GM18502 (cell line): Measurements from ENCODE around the gene AJM1.
"Not testable (repeated sequence)": the region's sequence is repeated elsewhere in the genome, so short reads cannot be mapped to it uniquely, and the experiment has no call there.

Experiments used
- ATAC-seq: cut with Tn5 transposase; IDR thresholded peaks from one replicate; pipeline ENCODE4 v1.9.1; 2021; ENCODE audit warnings: mild to moderate bottlenecking; ENCODE audit not compliant: unreplicated experiment, poor library complexity

Gene AJM1

GRCh38 chr9:136865768-136866103 is 23.5 kb downstream of the AJM1 start:
- peak; percentile 21 for ATAC-seq

DNA sequence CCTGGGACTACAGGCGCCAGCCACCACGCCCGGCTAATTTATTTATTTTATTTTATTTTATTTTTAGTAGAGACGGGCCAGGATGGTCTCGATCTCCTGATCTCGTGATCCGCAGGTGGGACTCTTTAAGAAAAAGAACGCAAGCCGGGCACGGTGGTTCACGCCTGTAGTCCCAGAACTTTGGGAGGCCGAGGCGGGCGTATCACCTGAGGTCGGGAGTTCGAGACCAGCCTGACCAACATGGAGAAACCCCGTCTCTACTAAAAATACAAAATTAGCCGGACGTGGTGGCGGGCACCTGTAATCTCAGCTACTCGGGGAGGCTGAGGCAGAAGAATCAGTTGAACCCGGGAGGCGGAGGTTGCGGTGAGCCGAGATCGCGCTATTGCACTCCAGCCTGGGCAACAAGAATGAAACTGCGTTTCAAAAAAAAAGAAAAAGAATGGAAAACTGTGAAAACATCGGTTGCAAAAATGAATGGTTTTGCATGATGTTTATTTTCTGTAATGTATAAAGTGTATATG is 24.7 kb downstream of the AJM1 start:
- not testable (repeated sequence) for ATAC-seq

DNA sequence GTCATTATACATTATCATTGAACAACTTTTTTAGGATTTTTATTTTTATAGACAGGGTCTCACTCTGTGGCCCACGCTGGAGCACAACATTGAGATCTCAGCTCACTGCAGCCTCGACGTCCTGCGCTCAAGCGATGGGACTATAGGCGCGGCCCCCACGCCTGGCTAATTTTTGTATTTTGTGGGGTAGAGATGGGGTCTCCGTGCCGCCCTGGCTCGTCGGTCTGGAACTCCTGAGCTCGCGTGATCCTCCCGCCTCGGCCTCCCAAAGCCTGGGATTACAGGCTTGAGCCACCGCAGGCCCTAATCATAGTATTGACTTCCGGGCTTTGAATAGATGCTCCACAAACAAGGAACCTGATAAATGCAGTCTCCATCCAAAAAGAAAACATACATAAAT is 25.2 kb downstream of the AJM1 start:
- no peak for ATAC-seq

- ATAC-seq: no peak
Observed at GRCh38 chr9:136867917-136868316, 25.6 kb downstream of the AJM1 start.

GRCh38 chr9:136868644-136869043 is 26.4 kb downstream of the AJM1 start:
- no peak for ATAC-seq

DNA sequence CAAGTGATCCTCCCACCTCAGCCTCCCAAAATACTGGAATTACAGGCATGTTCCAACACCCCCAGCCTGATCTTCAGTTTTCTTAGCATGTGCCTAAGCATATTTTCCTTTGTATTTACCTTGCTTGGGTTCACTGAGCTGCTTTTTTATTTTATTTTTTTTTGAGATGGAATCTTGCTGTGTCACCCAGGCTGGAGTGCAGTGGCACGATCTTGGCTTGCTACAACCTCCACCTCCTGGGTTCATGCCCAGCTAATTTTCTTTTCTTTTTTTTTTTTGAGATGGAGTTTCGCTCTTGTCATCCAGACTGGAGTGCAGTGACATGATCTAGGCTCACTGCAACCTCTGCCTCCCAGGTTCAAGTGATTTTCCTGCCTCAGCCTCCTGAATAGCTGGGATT is 27.3 kb downstream of the AJM1 start:
- not testable (repeated sequence) for ATAC-seq

GRCh38 chr9:136875155-136875554 is 32.9 kb downstream of the AJM1 start:
- no peak for ATAC-seq

GRCh38 chr9:136876476-136876875 is 34.2 kb downstream of the AJM1 start:
- no peak for ATAC-seq

DNA sequence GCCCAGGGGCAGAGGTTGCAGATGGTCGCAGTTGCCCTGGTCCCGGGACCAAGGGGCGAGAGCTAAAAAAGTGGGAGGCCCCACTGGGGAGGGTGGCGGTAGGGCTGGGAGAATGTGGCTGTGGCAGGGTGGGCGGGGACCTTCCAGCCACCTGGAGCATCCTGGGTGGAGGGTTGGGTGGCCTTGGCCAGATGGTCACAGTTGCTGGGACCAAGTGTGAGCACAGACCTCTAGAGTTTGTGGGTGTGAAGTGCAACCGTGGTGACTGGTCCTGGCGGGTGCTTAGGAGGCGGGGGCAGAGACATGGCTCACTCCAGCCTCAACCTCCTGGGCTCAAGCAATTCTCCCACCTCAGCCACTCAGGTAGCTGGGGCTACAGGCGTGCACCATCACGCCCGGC is 38.4 kb downstream of the AJM1 start:
- ATAC-seq: no peak

DNA sequence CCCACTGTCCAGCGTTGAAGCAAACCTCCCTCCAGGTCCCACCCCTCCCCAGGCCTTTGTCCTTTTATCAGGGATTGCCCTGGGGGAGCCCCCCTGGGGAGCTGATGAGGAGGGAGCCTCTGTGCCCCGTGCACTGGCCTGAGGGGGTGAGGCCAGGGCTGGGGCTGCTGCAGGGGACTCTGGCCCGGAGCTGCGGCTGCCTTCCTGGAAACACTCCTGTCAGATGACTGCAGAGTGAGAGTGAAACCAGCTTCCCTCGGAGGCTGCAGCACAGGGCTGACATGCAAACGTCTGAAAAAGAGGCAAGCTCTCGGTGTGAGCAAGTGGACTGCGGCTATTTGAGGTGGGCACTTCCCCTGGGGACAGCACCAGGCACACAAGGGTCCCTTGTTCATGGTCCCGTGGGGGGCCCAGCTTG is 39.4 kb downstream of the AJM1 start:
- no peak for ATAC-seq

DNA sequence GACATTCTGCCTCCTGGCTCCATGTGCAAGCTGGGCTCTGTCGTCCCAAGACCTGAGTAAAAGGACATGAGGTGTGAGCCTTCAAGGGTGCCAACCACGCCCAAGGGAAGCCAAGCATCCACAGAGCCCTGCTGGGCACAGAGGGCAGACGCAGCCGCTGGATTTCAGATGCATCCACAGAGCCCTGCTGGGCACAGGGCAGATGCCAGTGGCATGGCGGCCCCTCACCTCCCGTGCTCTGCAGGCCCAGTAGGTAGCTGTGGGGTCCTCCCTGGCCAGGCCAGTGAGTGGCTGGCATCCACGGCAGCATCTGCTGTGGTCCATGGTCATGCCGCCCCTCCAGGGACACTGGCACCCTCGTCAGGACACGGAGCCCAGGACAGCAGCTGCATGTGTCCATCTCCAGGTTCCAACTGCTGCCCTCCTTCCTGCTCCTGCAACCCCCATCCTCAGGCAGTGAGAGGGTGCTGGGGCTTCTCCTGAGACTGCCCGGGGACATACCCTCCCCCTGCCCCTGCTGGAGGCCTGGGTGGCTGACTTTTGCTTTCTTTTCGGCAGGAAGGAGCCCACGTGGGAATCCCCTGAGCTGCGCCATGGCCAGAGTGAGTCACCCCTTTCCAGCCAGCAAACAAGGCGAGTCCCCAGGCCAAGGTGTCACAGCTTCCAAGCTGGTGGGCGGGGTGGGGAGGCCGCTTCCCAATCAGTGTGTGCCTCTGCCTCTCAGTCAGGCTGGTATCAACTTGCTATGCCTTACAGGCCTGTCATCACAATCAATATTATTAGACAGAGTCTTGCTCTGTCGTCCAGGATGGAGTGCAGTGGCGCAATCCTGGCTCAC is 40.0 kb downstream of the AJM1 start:
- ATAC-seq: peak; percentile 29

GRCh38 chr9:136882947-136883283 is 40.6 kb downstream of the AJM1 start:
- ATAC-seq: not testable (repeated sequence)

- ATAC-seq: not testable (repeated sequence)
Observed at GRCh38 chr9:136883670-136884069, 41.4 kb downstream of the AJM1 start.

- peak; percentile 83 for ATAC-seq
Observed at GRCh38 chr9:136885950-136886578, 43.8 kb downstream of the AJM1 start, which contains the start of gene TRAF2. Gene TRAF2 (plus strand): TSS chr9:136886516. CDS start chr9:136898741, 12,225 bp downstream.

DNA sequence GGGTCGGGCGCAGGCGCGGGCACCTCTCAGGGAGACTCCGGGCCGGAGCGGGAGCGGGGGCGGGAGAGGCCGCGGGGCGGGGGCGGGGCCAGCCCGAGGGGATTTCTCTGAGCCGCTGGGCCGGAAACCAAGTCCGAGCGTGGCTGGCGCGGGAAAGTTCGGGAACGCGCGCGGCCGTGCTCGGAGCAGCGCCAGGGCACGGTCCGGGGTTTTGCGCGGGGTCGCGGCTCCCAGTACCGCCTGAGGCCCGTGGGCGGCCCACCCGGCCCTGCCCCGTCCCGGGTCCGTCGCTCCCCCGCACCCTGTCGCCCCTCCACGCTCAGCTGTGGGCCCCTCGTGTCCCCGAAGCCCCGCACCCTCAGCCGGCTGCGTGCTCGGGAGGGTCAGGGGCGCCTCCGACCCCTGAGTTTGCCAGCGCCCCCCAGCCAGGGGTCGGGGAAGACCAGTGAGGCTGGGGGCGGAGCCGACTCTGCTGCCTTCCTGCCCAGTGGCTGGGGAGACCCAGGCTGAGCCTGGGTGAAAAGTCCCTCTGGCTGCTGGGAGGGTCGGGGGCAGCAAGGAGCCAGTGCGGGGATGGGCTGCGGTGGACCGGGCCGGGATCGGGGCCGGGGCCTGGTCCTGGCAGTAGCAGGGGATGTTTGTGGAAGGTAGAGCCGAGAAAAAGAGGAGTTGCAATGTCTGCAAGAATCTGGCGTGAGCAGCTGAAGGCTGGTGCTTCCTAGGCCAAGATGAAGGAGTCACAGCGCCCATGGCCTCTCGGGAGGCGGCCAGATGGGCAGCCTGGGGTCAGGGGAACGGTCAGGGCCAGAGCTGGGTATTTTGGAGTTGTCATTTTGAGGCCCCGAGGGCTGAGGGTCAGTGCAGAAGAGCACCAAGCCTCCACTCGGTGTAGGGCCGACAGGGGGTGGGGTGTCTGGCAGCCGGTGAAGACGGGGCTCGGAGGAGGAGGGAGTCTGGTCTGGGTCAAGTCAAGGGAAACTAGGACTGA is 44.6 kb downstream of the AJM1 start:
- peak; percentile 22 for ATAC-seq

- ATAC-seq: no peak
Observed at GRCh38 chr9:136888454-136888853, 46.2 kb downstream of the AJM1 start.

DNA sequence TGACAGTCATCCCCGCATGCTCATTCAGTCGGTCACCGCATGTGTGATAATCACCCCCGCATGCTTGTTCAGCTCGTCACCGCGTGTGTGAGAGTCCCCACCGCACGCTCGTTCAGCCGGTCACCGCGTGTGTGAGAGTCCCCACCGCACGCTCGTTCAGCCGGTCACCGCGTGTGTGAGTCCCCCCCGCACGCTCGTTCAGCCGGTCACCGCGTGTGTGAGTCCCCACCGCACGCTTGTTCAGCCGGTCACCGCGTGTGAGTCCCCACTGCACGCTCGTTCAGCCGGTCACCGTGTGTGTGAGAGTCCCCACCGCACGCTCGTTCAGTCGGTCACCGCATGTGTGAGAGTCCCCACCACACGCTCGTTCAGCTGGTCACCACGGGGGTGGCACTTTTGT is 47.6 kb downstream of the AJM1 start:
- no peak for ATAC-seq

- ATAC-seq: no peak
Observed at GRCh38 chr9:136890661-136891060, 48.4 kb downstream of the AJM1 start.
